Stomach (tissue), 9 donors: Measurements from ENCODE around the gene PDSS2. TPM values are rescaled to one million over a fixed set of nuclear protein-coding genes. Genes with fewer than 3 reads are reported as not detected.

Experiments used
- DNase-seq, 2 donors: peaks; one replicate each; pipeline versions ENCODE4 v3.0.0 to v3.0.0-alpha.2; 2013 to 2019
- H3K27ac ChIP-seq, 5 donors: fragments of 200-600 bp in 4 of 5; sonication (generic) in 4 of 5; one replicate each; pipeline ENCODE4 v1.5.1; 2013 to 2019; ENCODE audit warnings: mild to moderate bottlenecking in 1 of 5, moderate library complexity in 1 of 5
- H3K27me3 ChIP-seq, 3 donors: fragments of 200-600 bp; sonication (generic); one replicate each; pipeline ENCODE4 v1.5.1; 2017 to 2019; ENCODE audit warnings: mixed run types in 1 of 3
- H3K36me3 ChIP-seq, 4 donors: fragments of 200-600 bp; sonication (generic); 1 replicate in 3 of 4; 2 replicates in 1 of 4; pipeline ENCODE4 v1.5.1; 2016 to 2019
- H3K4me1 ChIP-seq, 4 donors: fragments of 200-600 bp; sonication (generic); one replicate each; pipeline ENCODE4 v1.5.1; 2016 to 2019
- H3K4me3 ChIP-seq, 4 donors: fragments of 200-600 bp; sonication (generic) in 3 of 4; one replicate each; pipeline ENCODE4 v1.5.1; 2016 to 2019; ENCODE audit warnings: mild to moderate bottlenecking in 1 of 4
- H3K9me3 ChIP-seq, 4 donors: fragments of 200-600 bp; sonication (generic); one replicate each; pipeline ENCODE4 v1.5.1; 2016 to 2019
- CTCF ChIP-seq, 7 experiments: fragments of 450-650 bp in 4 of 7; fragments of 200-600 bp in 3 of 7; sonication (generic) in 3 of 7; IDR thresholded peaks; one replicate each; pipeline ENCODE4 v1.5.1; 2016 to 2019; ENCODE audit warnings: antibody characterized with exemption in 7 of 7, control low read depth in 2 of 7, mild to moderate bottlenecking in 1 of 7
- EP300 ChIP-seq: sonication (generic); formaldehyde crosslinking; IDR thresholded peaks from one replicate; pipeline ENCODE4 v1.6.1; 2017; ENCODE audit warnings: antibody characterized with exemption
- POLR2A ChIP-seq, 4 donors: fragments of 450-650 bp; IDR thresholded peaks; one replicate each; pipeline ENCODE4 v1.6.1; 2016; ENCODE audit warnings: antibody characterized with exemption in 4 of 4, control low read depth in 2 of 4, mild to moderate bottlenecking in 1 of 4, moderate library complexity in 1 of 4
- POLR2AphosphoS5 ChIP-seq, 3 donors: sonication (generic); formaldehyde crosslinking; IDR thresholded peaks; one replicate each; pipeline ENCODE4 v1.6.1; 2016; ENCODE audit warnings: antibody characterized with exemption in 3 of 3
- WGBS, 5 donors: extraction: QIAGEN DNeasy Blood & Tissue Kit in 3 of 5; methylation state at CpG; one replicate each; pipeline versions ENCODE4 v1.1.5 to v1.1.7; 2013 to 2018; 5-methylcytosine and 5-hydroxymethylcytosine counted together
- intact Hi-C: fragments of 100-400 bp; cut with DNase I; formaldehyde crosslinking; loops from one replicate; pipeline ENCODE4 v1.15.1; 2023; ENCODE audit warnings: low total_unique reads
- polyA plus RNA-seq, 3 donors: library from polyadenylated mRNA; stranded (reverse); fragments of 200-250 nt; gene quantifications; one replicate each; pipeline ENCODE4 v1.2.3, GENCODE V29; 2013
- total RNA-seq, 5 donors: library from RNA; depleted of rRNA; stranded (reverse); fragments of >200 nt; gene quantifications; one replicate each; pipeline versions ENCODE4 v1.1.0 to v1.2.3, GENCODE V29; 2014 to 2016
- donor health status: healthy with polysubstance abuse.
- donor health status: Bipolar disorder and iron deficiency.
- donor health status: healthy.

Gene PDSS2
- total and polyA plus RNA-seq, 8 donors: 4.5 to 26.1 (median 9.8) TPM; not detected in 1

GRCh38 chr6:107329063-107329860, 130.1 kb downstream of the PDSS2 start:
- intact Hi-C loops: no loop called here
- Histone ChIP-seq H3K27ac (peak overlapping the region in 1 of 5 donors; percentile 50), H3K27me3 (no peaks in the 10 kb centered on the region), H3K4me3 (no peak overlapping the region), H3K9me3 (no peaks in the 10 kb centered on the region), H3K36me3 (peaks cover 0 to 8% (median 6%) of the 10 kb centered on the region in 4 donors), H3K4me1 (peaks cover 0 to 7% (median 0%) of the 10 kb centered on the region in 4 donors)
- no peak for DNase-seq
- 57 to 72% (median 63%) methylated on average over 5 of the region's 5 CpGs for WGBS, 5 donors
- TF ChIP-seq EP300 (no peak), POLR2AphosphoS5 (IDR thresholded peaks at IDR 0.05) (no peak), POLR2A (IDR thresholded peaks at IDR 0.05) (no peak), CTCF (IDR thresholded peaks at IDR 0.05) (no peak)

- TF ChIP-seq POLR2A (IDR thresholded peaks at IDR 0.05) (no peak), POLR2AphosphoS5 (IDR thresholded peaks at IDR 0.05) (no peak), EP300 (no peak), CTCF (IDR thresholded peaks at IDR 0.05) (no peak)
- H3K27me3 ChIP-seq: no peaks in the 10 kb centered on the region
- intact Hi-C loops: no loop called here
- 85 to 95% (median 92%) methylated on average over 3 of the region's 3 CpGs for WGBS, 5 donors
- H3K4me1 ChIP-seq: peaks cover 0 to 7% (median 0%) of the 10 kb centered on the region in 4 donors
- H3K9me3 ChIP-seq: no peaks in the 10 kb centered on the region
- H3K4me3 ChIP-seq: no peak overlapping the region
- H3K36me3 ChIP-seq: no peaks in the 10 kb centered on the region
- H3K27ac ChIP-seq: no peak overlapping the region
- no peak for DNase-seq
Observed at GRCh38 chr6:107328081-107328480, 131.3 kb downstream of the PDSS2 start.

GRCh38 chr6:107323133-107323785, 136.1 kb downstream of the PDSS2 start:
- Histone ChIP-seq H3K4me1 (peaks cover 0 to under 1% (median 0%) of the 10 kb centered on the region in 4 donors), H3K9me3 (no peaks in the 10 kb centered on the region), H3K36me3 (no peaks in the 10 kb centered on the region), H3K27me3 (no peaks in the 10 kb centered on the region), H3K4me3 (no peak overlapping the region), H3K27ac (no peak overlapping the region)
- intact Hi-C loops: no loop called here
- TF ChIP-seq EP300: no peak
- no peak for TF ChIP-seq POLR2AphosphoS5 (IDR thresholded peaks at IDR 0.05)
- TF ChIP-seq POLR2A (IDR thresholded peaks at IDR 0.05): no peak
- TF ChIP-seq CTCF (IDR thresholded peaks at IDR 0.05): no peak
- whole genome bisulfite sequencing, 5 donors: 65 to 85% (median 76%) methylated on average over 1 of the region's 1 CpG
- no peak for DNase-seq

GRCh38 chr6:107321793-107322192, 137.6 kb downstream of the PDSS2 start:
- no peaks in the 10 kb centered on the region for H3K27me3 ChIP-seq
- H3K4me1 ChIP-seq: peaks cover 0 to 6% (median 0%) of the 10 kb centered on the region in 4 donors
- intact Hi-C loops: no loop called here
- no peaks in the 10 kb centered on the region for H3K9me3 ChIP-seq
- H3K27ac ChIP-seq: no peak overlapping the region
- H3K4me3 ChIP-seq: no peak overlapping the region
- no peak for DNase-seq
- TF ChIP-seq CTCF (IDR thresholded peaks at IDR 0.05): no peak
- no peaks in the 10 kb centered on the region for H3K36me3 ChIP-seq
